ENCODE data around the gene PCGF2.

DNA sequence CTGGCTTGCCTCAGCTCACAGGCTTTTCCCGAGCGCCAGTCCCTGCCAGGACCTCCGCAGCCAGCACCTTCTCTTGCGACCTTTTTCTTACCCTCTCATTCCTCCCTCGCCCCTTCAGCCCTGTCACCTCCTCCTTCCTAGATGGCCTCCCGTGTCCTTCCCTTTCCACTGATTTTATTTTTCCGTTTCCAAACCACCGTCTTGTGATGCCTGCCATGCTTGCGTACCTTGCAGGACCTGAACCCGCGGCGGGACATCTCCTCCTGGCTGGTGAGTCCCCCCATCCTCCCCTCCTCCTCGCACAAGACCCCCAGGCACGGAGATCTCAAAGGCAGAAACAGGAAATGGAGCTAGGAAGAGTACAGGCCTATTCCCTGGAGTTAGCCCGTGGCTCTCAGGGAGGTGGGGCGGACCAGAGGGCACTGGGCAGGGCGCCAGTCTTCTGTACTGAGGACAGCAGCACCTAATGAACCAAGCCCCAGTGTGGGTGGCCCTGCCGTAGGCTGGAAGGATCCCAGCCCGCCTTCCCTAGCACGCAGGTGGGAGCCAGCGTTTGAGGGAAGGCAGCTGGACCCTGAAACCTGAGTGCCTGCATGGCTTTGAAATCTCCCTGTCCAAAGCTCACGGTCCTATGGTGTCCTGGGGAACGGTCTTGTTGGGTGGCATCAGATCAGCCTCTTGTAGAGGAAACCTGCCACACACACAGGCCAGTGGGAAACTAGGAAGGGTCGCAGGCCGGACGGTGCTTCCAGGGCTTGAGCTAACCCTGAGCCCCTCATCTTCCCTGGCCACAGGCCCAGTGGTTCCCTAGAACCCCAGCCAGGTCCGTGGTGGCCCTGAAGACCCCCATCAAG lies 17.4 kb downstream of the PCGF2 start:
- no peak for TF ChIP-seq POLR2AphosphoS5 (IDR thresholded peaks at IDR 0.05; ENCODE audit: low read depth, low read length)
- TF ChIP-seq POLR2A (IDR thresholded peaks at IDR 0.05; ENCODE audit: low read depth, low read length) = no peak
- no peak for TF ChIP-seq PAX5 (IDR thresholded peaks at IDR 0.05; ENCODE audit: insufficient read depth, low read length, severe bottlenecking)
- TF ChIP-seq SPI1 (IDR thresholded peaks at IDR 0.05; ENCODE audit: low read depth, low read length) = no peak
- no peak for TF ChIP-seq TAF1 (IDR thresholded peaks at IDR 0.05; ENCODE audit: low read depth, low read length)
- no peak for TF ChIP-seq POU2F2 (IDR thresholded peaks at IDR 0.05; ENCODE audit: low read depth, low read length)

Data from GM12891 (cell line).